ENCODE measurements around the gene HECTD1.
"Not testable (repeated sequence)": the region's sequence is repeated elsewhere in the genome, so short reads cannot be mapped to it uniquely, and the experiment has no call there.

The HECTD1 gene

GRCh38 chr14:31207755-31208545, at the start of gene HECTD1:
HECTD1 (minus strand) TSS chr14:31207793; CDS start chr14:31205936, 1,857 bp downstream.
- TF ChIP-seq ZNF274 (IDR thresholded peaks at IDR 0.05; ENCODE audit: low read depth, low read length), result no peak
- H3K4me3 ChIP-seq (ENCODE audit: low read length), result peak within 1 kb of the TSS; percentile 91

- TF ChIP-seq ZNF274 (IDR thresholded peaks at IDR 0.05; ENCODE audit: low read depth, low read length), result no peak
- H3K4me3 ChIP-seq (ENCODE audit: low read length), result no peak overlapping the region
These were observed 49.6 kb upstream of the HECTD1 start for GRCh38 chr14:31257244-31257553.

GRCh38 chr14:31256534-31257243, 49.1 kb upstream of the HECTD1 start:
- no peak overlapping the region for H3K4me3 ChIP-seq (ENCODE audit: low read length)
- no peak for TF ChIP-seq ZNF274 (IDR thresholded peaks at IDR 0.05; ENCODE audit: low read depth, low read length)

GRCh38 chr14:31255918-31256317, 48.3 kb upstream of the HECTD1 start:
- H3K4me3 ChIP-seq (ENCODE audit: low read length), result not testable (repeated sequence)

- no peak overlapping the region for H3K4me3 ChIP-seq (ENCODE audit: low read length)
- no peak for TF ChIP-seq ZNF274 (IDR thresholded peaks at IDR 0.05; ENCODE audit: low read depth, low read length)
These were observed 47.7 kb upstream of the HECTD1 start for GRCh38 chr14:31255286-31255685.

GRCh38 chr14:31253746-31254471, 46.3 kb upstream of the HECTD1 start:
- no peak overlapping the region for H3K4me3 ChIP-seq (ENCODE audit: low read length)
- TF ChIP-seq ZNF274 (IDR thresholded peaks at IDR 0.05; ENCODE audit: low read depth, low read length), result no peak

- no peak for TF ChIP-seq ZNF274 (IDR thresholded peaks at IDR 0.05; ENCODE audit: low read depth, low read length)
- no peak overlapping the region for H3K4me3 ChIP-seq (ENCODE audit: low read length)
These were observed 45.3 kb upstream of the HECTD1 start for GRCh38 chr14:31252865-31253264.

GRCh38 chr14:31251028-31251958, 43.7 kb upstream of the HECTD1 start:
- no peak for TF ChIP-seq ZNF274 (IDR thresholded peaks at IDR 0.05; ENCODE audit: low read depth, low read length)
- H3K4me3 ChIP-seq (ENCODE audit: low read length), result no peak overlapping the region

GRCh38 chr14:31244626-31245025, 37.0 kb upstream of the HECTD1 start:
- no peak for TF ChIP-seq ZNF274 (IDR thresholded peaks at IDR 0.05; ENCODE audit: low read depth, low read length)
- no peak overlapping the region for H3K4me3 ChIP-seq (ENCODE audit: low read length)

- TF ChIP-seq ZNF274 (IDR thresholded peaks at IDR 0.05; ENCODE audit: low read depth, low read length), result no peak
These were observed 36.3 kb upstream of the HECTD1 start for GRCh38 chr14:31243860-31244259.

GRCh38 chr14:31242161-31242940, 34.8 kb upstream of the HECTD1 start:
- H3K4me3 ChIP-seq (ENCODE audit: low read length), result not testable (repeated sequence)

More at GRCh38 chr14:31243860-31244259, 36.3 kb upstream of the HECTD1 start:
- H3K4me3 ChIP-seq (ENCODE audit: low read length), result no peak overlapping the region

- no peak overlapping the region for H3K4me3 ChIP-seq (ENCODE audit: low read length)
- no peak for TF ChIP-seq ZNF274 (IDR thresholded peaks at IDR 0.05; ENCODE audit: low read depth, low read length)
These were observed 34.0 kb upstream of the HECTD1 start for GRCh38 chr14:31241450-31242114.

GRCh38 chr14:31239741-31240140, 32.1 kb upstream of the HECTD1 start:
- no peak for TF ChIP-seq ZNF274 (IDR thresholded peaks at IDR 0.05; ENCODE audit: low read depth, low read length)
- no peak overlapping the region for H3K4me3 ChIP-seq (ENCODE audit: low read length)

Measured in GM08714 (cell line).